K562 (cell line): ENCODE results near the gene ARMC9. TPM values are rescaled to one million over a fixed set of nuclear protein-coding genes. Genes with fewer than 3 reads are reported as not detected.

Experiments
- ARID4B ChIP-seq: sonication (generic); formaldehyde crosslinking; IDR thresholded peaks from 2 replicates; pipeline ENCODE4 v1.8.0; 2022; ENCODE audit warnings: mild to moderate bottlenecking, missing genetic modification reagents
- BRD4 ChIP-seq: fragments of 200-600 bp; sonication (generic); IDR thresholded peaks from 2 replicates; pipeline ENCODE4 v1.6.1; 2017; ENCODE audit warnings: inconsistent platforms
- DNMT1 ChIP-seq: fragments of 450-650 bp; IDR thresholded peaks from 2 replicates; pipeline ENCODE4 v1.6.1; 2016; ENCODE audit warnings: antibody characterized with exemption, mild to moderate bottlenecking
- EZH2 ChIP-seq: IDR thresholded peaks from 2 replicates; pipeline ENCODE4 v1.6.1; 2012; ENCODE audit warnings: low read depth, mild to moderate bottlenecking, inconsistent platforms, low read length, borderline replicate concordance
- KAT7 ChIP-seq: sonication (generic); formaldehyde crosslinking; IDR thresholded peaks from 2 replicates; pipeline ENCODE4 v1.8.0; 2022; ENCODE audit warnings: missing genetic modification reagents, mild to moderate bottlenecking, borderline replicate concordance
- KDM5B ChIP-seq: fragments of 200-600 bp; sonication (generic); IDR thresholded peaks from 2 replicates; pipeline ENCODE4 v1.6.1; 2012; ENCODE audit warnings: low read depth, mild to moderate bottlenecking, moderate library complexity, low read length, control low read depth, inconsistent platforms; ENCODE audit not compliant: insufficient replicate concordance
- RBBP5 ChIP-seq: fragments of 200-600 bp; sonication (generic); IDR thresholded peaks from 2 replicates; pipeline ENCODE4 v1.6.1; 2012; ENCODE audit warnings: borderline replicate concordance, mild to moderate bottlenecking, low read length, control low read depth, inconsistent platforms; ENCODE audit not compliant: insufficient read depth, poor library complexity, severe bottlenecking
- TEAD4 ChIP-seq, 2 experiments: sonication (generic) in 1 of 2; formaldehyde crosslinking in 1 of 2; IDR thresholded peaks; 2 replicates each; pipeline versions ENCODE4 v1.6.1 to v1.8.0; 2012 to 2022; ENCODE audit warnings: borderline replicate concordance in 1 of 2, inconsistent platforms in 1 of 2, low read length in 1 of 2, mild to moderate bottlenecking in 1 of 2, missing genetic modification reagents in 1 of 2
- XRCC3 ChIP-seq: fragments of 450-650 bp; IDR thresholded peaks from 2 replicates; pipeline ENCODE4 v1.6.1; 2017; ENCODE audit warnings: mild to moderate bottlenecking, moderate library complexity
- ZBTB2 ChIP-seq: fragments of 450-650 bp; IDR thresholded peaks from 2 replicates; pipeline ENCODE4 v1.6.1; 2016; ENCODE audit warnings: antibody characterized with exemption
- ZNF830 ChIP-seq: fragments of 250-450 bp; sonication (Bioruptor Pico); IDR thresholded peaks from 2 replicates; pipeline ENCODE4 v1.5.0; 2021; ENCODE audit warnings: mild to moderate bottlenecking
- polyA plus RNA-seq, 8 experiments: library from polyadenylated mRNA; depleted of rRNA in 4 of 8; stranded (reverse) in 5 of 8; unstranded in 3 of 8; fragments of >200 nt; fragmentation: Nextera tagmentation in 2 of 8; fragmentation: Illumina TruSeq in 1 of 8; extraction: Ambion mirVana in 2 of 8; extraction: Trizol in 1 of 8; gene quantifications; 2 replicates each; pipeline versions ENCODE4 v1.2.1 to v1.2.3, GENCODE V29; 2011 to 2014; ENCODE audit warnings: inconsistent platforms in 1 of 8, missing spikeins in 1 of 8
- total RNA-seq, 7 experiments: library from RNA; depleted of rRNA in 6 of 7; stranded (reverse); fragments of >200 nt in 6 of 7; fragmentation: Illumina TruSeq in 2 of 7; extraction: Trizol in 2 of 7; gene quantifications; 2 replicates each; pipeline versions ENCODE4 v1.2.1 to v1.2.3, GENCODE V29; 2011 to 2021; ENCODE audit warnings: low replicate concordance in 1 of 7

ARMC9 gene
- total and polyA plus RNA-seq, 9 of the 15 experiments (the other 6 are each of a cell fraction or from before 2014, with no cell fraction given) = 0.36 to 2.3 (median 1.1) TPM

- TF ChIP-seq RBBP5 = no peak
- TF ChIP-seq XRCC3 = no peak
- TF ChIP-seq EZH2 = no peak
- no peak for TF ChIP-seq DNMT1
- TF ChIP-seq ZBTB2 = no peak
- no peak for TF ChIP-seq BRD4
- TF ChIP-seq TEAD4 (IDR thresholded peaks at IDR 0.05; ENCODE audit: low read length) = no peak
- no peak for TF ChIP-seq TEAD4 (CRISPR knock-in tag; IDR thresholded peaks at IDR 0.05; ENCODE audit: borderline replicate concordance)
- no peak for TF ChIP-seq ZNF830 (CRISPR knock-in tag)
- no peak for TF ChIP-seq ARID4B
- no peak for TF ChIP-seq KAT7 (CRISPR knock-in tag)
- TF ChIP-seq KDM5B = no peak
- TF ChIP-seq, all 486 proteins: peak for 0
Observed at GRCh38 chr2:231409776-231410175, 211.3 kb downstream of the ARMC9 start (continued).
